Uterine smooth muscle cell (primary cell): ENCODE data around the gene NCK1. TPM values are rescaled to one million over a fixed set of nuclear protein-coding genes. Genes with fewer than 3 reads are reported as not detected.

Experiments used
- total RNA-seq: library from RNA; depleted of rRNA; stranded (reverse); fragments of >200 nt; gene quantifications from 2 replicates; pipeline ENCODE4 v1.2.3, GENCODE V29; 2014

NCK1 gene
- 52.0 and 69.9 TPM in 2 replicates for total RNA-seq

DNA sequence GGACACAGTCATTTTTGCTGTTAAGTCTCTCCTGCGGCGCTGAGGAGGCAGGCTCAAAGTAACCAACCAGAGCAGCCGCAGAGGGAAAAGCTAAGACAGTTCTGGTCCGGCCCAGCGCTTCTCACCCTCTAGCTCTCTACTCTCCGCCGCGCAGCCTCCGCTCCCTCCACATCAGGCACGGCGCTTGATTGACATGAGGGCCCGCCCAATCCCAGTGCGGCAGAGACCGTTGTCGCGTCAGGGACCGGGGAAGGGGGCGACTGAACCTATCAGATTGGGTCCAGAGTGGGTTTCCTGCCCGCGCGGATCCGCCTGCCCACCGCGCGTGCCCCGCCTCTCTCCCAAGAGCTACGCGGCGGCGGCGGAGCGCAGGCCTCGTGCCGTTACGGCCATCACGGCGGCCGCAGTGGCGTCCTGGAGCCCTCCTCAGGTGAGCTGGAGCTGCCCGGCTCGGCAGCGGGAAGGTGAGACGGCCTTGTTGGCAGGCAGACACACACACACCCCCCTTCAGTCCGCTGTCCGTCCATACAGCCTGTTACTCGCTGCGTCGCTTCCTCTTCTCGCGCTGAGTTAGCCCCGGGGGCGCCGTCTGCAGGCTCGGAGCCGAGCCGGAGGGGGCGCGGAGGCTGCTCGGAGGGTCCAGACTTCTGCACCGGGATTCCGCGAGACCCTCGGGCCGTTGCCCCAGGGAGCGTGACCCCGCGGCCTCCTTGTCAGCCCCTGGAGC, at the start of gene NCK1:
Gene NCK1 (plus strand): TSS at position 319 of the 727 bp plus-strand sequence. CDS start 65,794 bp downstream, outside the sequence.

DNA sequence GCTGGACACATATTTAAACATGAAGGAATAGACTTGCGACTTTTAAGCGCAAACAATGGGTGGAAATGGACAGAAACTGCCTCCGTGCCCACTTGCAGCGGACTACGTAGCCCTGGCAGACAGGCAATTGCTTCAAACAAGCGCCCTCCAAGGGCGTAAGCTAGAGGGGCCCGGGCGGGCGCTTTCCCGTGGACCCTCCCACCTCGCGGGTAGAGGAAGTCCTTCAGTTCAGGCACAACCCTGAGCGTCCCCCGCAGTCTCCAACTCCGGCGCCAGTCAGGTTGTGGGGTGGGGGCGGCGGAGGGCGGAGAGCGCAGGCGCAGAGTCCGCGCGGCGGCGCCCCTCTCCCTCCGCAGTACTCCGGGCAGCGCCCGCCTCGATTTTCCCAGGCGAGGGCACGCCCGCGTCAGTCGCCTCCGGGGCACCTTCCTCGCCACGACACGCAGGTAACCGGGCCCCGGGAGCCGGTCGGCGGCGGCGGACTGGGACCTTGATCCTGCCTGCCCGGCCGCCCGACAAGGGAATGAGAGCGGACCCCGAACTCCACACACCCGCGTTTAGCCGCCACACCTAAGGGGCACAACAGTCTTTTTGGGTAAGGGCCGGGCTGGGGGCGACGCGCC, 43.1 kb upstream of the NCK1 start, which contains the start of gene SLC35G2:
Gene SLC35G2 (plus strand): TSS at position 358 of the 623 bp plus-strand sequence. CDS start 35,335 bp downstream, outside the sequence.

DNA sequence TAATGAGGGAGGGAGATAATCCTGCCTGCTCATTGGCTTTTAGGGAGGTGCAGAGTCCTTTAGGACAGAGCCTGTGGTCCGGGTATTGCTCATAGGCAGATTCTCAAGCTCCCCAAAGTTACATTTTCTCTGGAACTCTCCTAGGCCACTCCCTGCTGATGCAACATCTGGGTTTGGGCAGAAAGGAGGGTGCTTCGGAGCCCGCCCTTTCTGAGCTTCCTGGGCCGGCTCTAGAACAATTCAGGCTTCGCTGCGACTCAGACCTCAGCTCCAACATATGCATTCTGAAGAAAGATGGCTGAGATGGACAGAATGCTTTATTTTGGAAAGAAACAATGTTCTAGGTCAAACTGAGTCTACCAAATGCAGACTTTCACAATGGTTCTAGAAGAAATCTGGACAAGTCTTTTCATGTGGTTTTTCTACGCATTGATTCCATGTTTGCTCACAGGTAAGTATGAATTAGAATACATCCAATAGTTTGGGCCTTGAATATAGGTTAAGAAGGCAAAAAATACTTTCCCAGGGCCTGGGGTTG, 95.8 kb downstream of the NCK1 start, which contains the start of gene IL20RB:
Gene IL20RB (plus strand): TSS at position 233 of the 538 bp plus-strand sequence. CDS start 131 bp downstream, at position 364.

Other genes with a start within 250 kb of the NCK1 start
- 54.0 and 65.1 TPM in 2 replicates for gene STAG1, start 109.8 kb upstream of the NCK1 start, total RNA-seq
- 14.2 and 20.5 TPM in 2 replicates for gene SLC35G2, start 43.1 kb upstream of the NCK1 start, total RNA-seq
- 1.8 and 3.2 TPM in 2 replicates for gene IL20RB, start 95.8 kb downstream of the NCK1 start, total RNA-seq